DOHH2 (cell line): ENCODE measurements around the gene UROC1.

Experiments used
- H3F3A ChIP-seq: fragments of 200-600 bp; sonication (generic), shearing (Covaris generic); 2 replicates; pipeline ENCODE4 v1.6.0; 2016; ENCODE audit warnings: antibody characterized with exemption, mild to moderate bottlenecking; ENCODE audit not compliant: control insufficient read depth, insufficient read depth
- H3K27ac ChIP-seq: fragments of 200-600 bp; sonication (generic); 2 replicates; pipeline ENCODE4 v1.5.1; 2014; ENCODE audit warnings: low read depth, mild to moderate bottlenecking, low read length, moderate library complexity
- H3K27me3 ChIP-seq: fragments of 200-600 bp; sonication (generic); 2 replicates; pipeline ENCODE4 v1.6.1; 2014; ENCODE audit warnings: mild to moderate bottlenecking, low read length, mixed read lengths; ENCODE audit not compliant: control insufficient read depth
- H3K36me3 ChIP-seq: fragments of 200-600 bp; sonication (generic); 2 replicates; pipeline ENCODE4 v1.6.1; 2014; ENCODE audit warnings: mild to moderate bottlenecking, low read length, moderate library complexity, mixed read lengths; ENCODE audit not compliant: control insufficient read depth
- H3K4me1 ChIP-seq: fragments of 200-600 bp; sonication (generic); 2 replicates; pipeline ENCODE4 v1.6.1; 2014; ENCODE audit warnings: mild to moderate bottlenecking, low read length, mixed read lengths; ENCODE audit not compliant: control insufficient read depth
- H3K4me2 ChIP-seq: fragments of 200-600 bp; sonication (generic); 2 replicates; pipeline ENCODE4 v1.6.0; 2014; ENCODE audit warnings: mild to moderate bottlenecking, low read length, moderate library complexity
- H3K4me3 ChIP-seq: fragments of 200-600 bp; sonication (generic); 2 replicates; pipeline ENCODE4 v1.5.1; 2014; ENCODE audit warnings: mild to moderate bottlenecking, low read length, mixed read lengths
- H3K79me2 ChIP-seq: fragments of 200-600 bp; sonication (generic); 2 replicates; pipeline ENCODE4 v1.6.1; 2014; ENCODE audit warnings: mild to moderate bottlenecking, low read length, mixed read lengths; ENCODE audit not compliant: control insufficient read depth
- H3K9me2 ChIP-seq: fragments of 200-600 bp; sonication (generic); replicated peaks from 2 replicates; pipeline ENCODE4 v1.6.1; 2014; ENCODE audit warnings: mild to moderate bottlenecking, low read length, mixed read lengths; ENCODE audit not compliant: control insufficient read depth
- H3K9me3 ChIP-seq: fragments of 200-600 bp; sonication (generic); 2 replicates; pipeline ENCODE4 v1.6.1; 2014; ENCODE audit warnings: antibody characterized with exemption, low read length, mixed read lengths; ENCODE audit not compliant: control insufficient read depth, insufficient read depth
- H4K20me1 ChIP-seq: fragments of 200-600 bp; sonication (generic); 2 replicates; pipeline ENCODE4 v1.6.0; 2014; ENCODE audit warnings: low read depth, mild to moderate bottlenecking, antibody characterized with exemption, low read length, moderate library complexity; ENCODE audit not compliant: control insufficient read depth, insufficient read depth
- EZH2phosphoT487 ChIP-seq: fragments of 200-600 bp; sonication (generic); IDR thresholded peaks from 2 replicates; pipeline ENCODE4 v1.6.1; 2017; ENCODE audit warnings: borderline replicate concordance, mild to moderate bottlenecking, antibody characterized with exemption, low read length, moderate library complexity, mixed read lengths
- TF ChIP-seq, protein P1 (sequence below): fragments of 200-600 bp; sonication (generic); IDR thresholded peaks from one replicate; pipeline ENCODE4 v1.5.1; 2014; ENCODE audit warnings: antibody characterized with exemption, mild to moderate bottlenecking, low read depth, low read length; ENCODE audit not compliant: poor library complexity, severe bottlenecking

The UROC1 gene

GRCh38 chr3:126447456-126448106 is 70.0 kb downstream of the UROC1 start:
- Histone ChIP-seq H3K36me3 (peaks cover 21% of the 10 kb centered on the region), H3K4me2 (no peak overlapping the region), H3F3A (no peaks in the 10 kb centered on the region), H3K9me2 (no peaks in the 10 kb centered on the region), H3K4me1 (no peaks in the 10 kb centered on the region), H3K79me2 (no peaks in the 10 kb centered on the region), H3K4me3 (no peak overlapping the region), H4K20me1 (no peaks in the 10 kb centered on the region), H3K27ac (no peak overlapping the region), H3K27me3 (no peaks in the 10 kb centered on the region), H3K9me3 (no peaks in the 10 kb centered on the region)
- no peak for TF ChIP-seq EZH2phosphoT487
- TF ChIP-seq, protein P1, sequence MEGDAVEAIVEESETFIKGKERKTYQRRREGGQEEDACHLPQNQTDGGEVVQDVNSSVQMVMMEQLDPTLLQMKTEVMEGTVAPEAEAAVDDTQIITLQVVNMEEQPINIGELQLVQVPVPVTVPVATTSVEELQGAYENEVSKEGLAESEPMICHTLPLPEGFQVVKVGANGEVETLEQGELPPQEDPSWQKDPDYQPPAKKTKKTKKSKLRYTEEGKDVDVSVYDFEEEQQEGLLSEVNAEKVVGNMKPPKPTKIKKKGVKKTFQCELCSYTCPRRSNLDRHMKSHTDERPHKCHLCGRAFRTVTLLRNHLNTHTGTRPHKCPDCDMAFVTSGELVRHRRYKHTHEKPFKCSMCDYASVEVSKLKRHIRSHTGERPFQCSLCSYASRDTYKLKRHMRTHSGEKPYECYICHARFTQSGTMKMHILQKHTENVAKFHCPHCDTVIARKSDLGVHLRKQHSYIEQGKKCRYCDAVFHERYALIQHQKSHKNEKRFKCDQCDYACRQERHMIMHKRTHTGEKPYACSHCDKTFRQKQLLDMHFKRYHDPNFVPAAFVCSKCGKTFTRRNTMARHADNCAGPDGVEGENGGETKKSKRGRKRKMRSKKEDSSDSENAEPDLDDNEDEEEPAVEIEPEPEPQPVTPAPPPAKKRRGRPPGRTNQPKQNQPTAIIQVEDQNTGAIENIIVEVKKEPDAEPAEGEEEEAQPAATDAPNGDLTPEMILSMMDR: no peak

GRCh38 chr3:126446791-126447190 is 70.8 kb downstream of the UROC1 start:
- Histone ChIP-seq H3K9me2 (no peaks in the 10 kb centered on the region), H3K79me2 (no peaks in the 10 kb centered on the region), H3K36me3 (peaks cover 13% of the 10 kb centered on the region), H3K9me3 (no peaks in the 10 kb centered on the region), H3K4me1 (no peaks in the 10 kb centered on the region), H4K20me1 (no peaks in the 10 kb centered on the region), H3K27me3 (no peaks in the 10 kb centered on the region), H3K4me2 (no peak overlapping the region), H3F3A (no peaks in the 10 kb centered on the region), H3K4me3 (no peak overlapping the region), H3K27ac (no peak overlapping the region)
- TF ChIP-seq, protein P1: no peak
- no peak for TF ChIP-seq EZH2phosphoT487

DNA sequence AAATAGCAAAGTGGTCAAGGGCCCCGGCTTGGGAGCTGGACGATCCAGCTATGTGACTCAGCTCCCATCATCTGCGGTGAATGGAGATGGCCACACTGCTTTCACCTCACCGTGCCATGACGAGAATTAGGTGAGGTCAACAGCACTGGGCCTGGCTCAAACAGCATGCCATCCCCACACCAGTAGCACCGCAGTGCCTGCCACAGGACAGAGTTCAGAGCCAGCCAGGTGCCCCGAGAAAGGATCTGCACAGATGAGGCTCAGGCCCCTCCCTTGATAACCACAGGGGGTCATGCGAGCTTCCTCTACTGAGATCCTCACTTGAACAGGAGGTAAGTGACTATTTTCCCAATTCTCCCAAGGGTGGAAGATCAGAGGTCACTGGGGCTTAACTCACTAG is 71.3 kb downstream of the UROC1 start:
- Histone ChIP-seq H3K9me3 (no peaks in the 10 kb centered on the region), H3K79me2 (no peaks in the 10 kb centered on the region), H3K4me3 (no peak overlapping the region), H4K20me1 (no peaks in the 10 kb centered on the region), H3F3A (no peaks in the 10 kb centered on the region), H3K27me3 (no peaks in the 10 kb centered on the region), H3K4me2 (no peak overlapping the region), H3K9me2 (no peaks in the 10 kb centered on the region), H3K27ac (no peak overlapping the region), H3K36me3 (peaks cover 8% of the 10 kb centered on the region), H3K4me1 (no peaks in the 10 kb centered on the region)
- TF ChIP-seq, protein P1: no peak
- no peak for TF ChIP-seq EZH2phosphoT487
